DMS114 treated with DMSO at 0.1 percent for 48 hours (cell line): ENCODE measurements around the gene TUFT1.
"Not testable (repeated sequence)": the region's sequence is repeated elsewhere in the genome, so short reads cannot be mapped to it uniquely, and the experiment has no call there.

Source experiments
- DNase-seq: peaks from one replicate; lab custom pipeline; 2025; ENCODE audit not compliant: unreplicated experiment; lab: John Stamatoyannopoulos, UW

The TUFT1 gene

DNA sequence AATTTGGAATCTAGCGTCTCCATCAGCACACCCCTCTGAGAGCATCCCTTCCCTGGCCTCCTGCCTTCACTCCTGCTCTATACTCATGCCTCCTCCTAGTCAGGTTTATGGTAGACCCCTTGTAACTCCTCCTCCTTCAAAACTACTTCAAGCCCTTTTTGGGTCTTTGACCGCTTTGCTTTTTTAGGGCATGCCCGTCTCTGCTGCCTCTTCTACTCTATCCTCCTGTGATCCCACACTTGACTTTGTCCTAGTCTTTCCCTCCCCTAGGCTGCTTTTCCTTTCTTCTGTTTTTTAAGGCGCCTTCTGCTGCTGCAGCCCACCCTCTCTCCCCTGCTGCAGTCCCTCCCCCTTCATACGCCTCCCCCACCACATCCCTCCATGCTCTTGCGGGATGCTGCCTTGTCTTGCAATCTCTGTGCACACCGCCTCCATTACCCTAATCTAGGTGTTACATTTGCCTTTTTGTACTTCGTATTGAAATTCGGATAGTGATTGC, 73.2 kb downstream of the TUFT1 start:
- DNase-seq: no peak

DNA sequence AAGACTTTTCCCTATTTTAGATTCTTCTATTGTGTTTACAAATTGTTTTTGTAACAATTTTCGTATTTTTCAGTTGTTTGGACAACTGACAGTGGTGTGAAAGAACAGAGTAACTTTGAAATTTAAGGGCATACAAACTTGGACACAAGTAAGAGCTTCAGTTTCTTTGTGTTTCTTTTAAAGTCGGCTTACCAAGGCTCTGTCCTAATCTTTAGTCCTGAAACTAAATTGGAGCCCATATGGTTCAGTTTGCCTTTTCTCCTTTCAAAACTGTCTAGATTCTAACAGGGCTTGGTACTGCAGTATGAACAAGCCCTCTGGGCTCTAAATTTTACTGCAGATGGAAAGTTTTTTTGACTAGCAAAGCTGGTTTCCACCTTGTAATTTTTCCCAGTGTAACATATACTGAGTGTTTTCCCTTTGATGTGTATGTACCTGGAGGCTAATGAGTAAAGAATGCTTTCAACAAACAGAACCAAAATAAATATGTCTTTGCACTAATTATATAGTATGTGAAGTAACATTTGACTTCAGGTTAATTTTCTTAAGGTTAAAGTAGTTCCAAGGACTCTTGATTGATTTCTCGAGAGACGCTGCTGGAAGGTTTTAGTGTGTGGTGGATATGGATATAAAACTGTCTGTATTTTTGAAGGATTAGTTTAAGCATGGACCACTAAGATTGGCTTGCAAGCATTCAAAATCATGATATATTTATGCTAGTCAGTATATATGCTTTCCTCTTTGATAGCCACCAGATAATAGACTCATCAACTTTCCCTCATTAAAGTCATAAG, 75.8 kb downstream of the TUFT1 start:
- no peak for DNase-seq

DNA sequence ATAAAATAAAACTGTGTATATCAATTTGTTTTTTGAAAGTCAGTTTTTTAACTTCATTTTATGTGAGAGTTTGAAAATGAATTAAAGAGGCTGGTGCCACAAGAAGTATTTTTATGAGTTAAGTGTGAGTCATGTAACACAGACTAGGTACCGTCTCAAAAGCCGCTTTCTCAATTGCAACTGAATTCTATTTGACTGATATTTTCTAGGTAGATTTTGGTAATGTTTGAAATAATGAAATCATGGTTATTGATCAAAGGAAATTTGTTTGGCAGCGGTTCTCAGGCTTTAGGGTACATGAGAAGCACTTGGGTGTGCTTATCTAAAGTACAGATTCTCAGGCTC, 76.4 kb downstream of the TUFT1 start:
- no peak for DNase-seq

DNA sequence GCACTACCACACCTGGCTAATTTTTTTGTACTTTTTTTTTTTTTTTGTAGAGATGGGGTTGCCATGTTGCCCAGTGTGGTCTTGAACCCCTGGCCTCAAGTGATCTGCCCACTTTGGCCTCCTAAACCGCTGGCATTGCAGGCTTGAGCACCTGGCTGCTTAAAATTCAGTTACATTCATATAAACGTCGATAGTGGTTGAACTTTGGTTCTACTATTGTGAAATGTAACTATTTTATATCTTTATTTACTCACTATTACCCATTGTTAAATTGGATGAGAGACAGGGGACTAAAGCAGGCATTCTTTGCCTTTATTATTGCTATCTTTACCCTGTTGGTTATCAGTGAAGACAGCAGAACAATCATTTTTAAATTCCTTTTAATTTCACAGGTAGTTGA, 77.9 kb downstream of the TUFT1 start:
- DNase-seq: no peak

DNA sequence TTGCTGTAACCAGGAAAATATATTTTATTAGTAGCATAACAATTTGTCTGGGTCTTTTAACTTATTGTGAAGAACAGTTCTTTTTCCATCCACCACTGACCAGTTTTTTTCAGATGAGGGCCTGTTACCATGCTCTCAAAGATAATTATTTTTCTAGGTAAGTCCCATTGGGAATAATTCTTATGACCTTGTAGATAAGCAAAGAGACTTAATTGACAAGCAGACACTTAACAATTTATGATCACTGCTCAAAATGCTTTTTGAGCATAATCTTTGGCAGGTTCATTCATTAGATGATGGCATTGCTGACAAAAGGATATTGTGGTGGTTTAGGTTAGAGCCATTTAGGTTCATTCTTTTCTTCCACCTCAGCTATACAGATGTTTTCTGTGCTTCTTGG, 78.4 kb downstream of the TUFT1 start:
- DNase-seq: no peak

DNA sequence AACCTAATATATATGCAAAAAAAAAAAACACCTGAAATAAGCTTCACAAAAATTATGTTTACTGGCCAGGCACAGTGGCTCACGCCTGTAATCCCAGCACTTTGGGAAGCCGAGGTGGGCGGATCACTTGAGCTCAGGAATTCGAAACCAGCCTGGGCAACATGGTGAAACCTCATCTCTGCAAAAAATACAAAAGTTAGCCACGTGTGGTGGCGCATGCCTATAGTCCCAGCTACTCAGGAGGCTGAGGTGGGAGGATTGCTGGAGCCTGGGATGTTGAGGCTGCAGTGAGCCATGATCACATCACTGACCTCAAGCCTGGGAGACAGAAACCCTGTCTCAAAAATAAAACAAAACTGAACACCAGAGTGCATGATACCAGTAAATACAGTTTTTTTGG, 78.9 kb downstream of the TUFT1 start:
- not testable (repeated sequence) for DNase-seq

DNA sequence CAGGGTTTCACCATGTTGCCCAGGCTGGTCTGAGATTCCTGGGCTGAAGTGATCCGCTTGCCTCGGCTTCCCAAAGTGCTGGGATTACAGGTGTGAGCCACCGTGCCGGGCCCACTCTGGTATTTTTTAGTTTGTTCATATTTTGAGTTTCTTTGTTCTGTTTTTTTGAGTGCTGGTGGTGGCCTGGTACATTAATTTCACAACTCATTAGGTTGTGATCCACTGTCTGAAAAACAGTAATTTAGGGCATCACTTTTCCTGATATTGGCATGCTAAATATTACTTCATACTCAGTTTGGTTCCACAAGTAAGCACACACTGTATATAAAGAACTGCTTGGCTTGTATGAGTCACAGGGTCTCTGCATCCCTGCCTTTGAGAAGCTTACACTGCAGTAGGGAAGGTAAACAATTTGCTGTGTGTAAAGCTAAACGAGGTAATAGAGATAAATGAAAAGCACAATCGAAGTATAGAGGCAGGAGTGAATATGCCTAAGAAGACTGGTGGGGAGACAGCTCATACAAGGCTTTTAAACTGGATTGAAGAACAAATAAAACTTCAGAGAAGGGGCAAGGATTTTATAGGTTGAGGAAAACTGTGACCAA, 79.5 kb downstream of the TUFT1 start:
- no peak for DNase-seq

DNA sequence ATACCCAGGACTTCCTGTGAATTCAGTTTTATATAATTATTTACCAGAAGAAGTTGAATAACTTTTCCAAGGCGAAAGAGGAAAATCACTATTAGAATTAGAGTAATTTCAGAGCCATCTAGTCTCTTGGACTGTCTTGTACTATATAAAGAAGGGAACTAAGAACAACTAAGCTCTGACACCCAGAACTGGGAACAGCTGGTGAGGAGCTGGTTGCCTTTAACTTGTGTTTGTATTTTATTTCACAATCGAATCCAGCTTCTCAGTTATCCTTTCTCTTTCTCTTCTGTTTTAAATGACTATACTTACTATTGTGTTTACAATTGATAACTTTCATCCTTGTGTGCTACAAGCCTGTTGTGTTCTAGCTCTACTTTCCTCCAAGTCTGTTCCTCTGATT, 80.2 kb downstream of the TUFT1 start:
- no peak for DNase-seq

DNA sequence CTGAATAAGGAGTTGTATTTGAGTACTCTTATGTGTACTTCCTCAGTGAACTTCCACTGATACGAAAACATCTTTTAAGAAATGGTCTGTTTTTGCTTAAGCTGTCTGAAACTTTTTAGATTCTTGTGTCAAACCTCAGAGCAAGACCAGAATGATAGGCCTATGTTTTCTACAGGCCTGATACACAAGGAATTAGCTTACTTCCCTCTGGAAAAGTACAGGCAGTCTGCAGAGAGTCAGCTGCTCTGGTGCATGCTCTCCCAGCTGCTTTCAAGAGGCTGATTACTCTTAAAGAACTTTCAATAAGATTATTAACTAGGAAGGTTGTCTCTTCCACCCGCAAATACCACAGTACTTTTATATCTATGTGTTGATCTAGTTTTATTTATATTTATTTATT, 81.2 kb downstream of the TUFT1 start:
- DNase-seq: no peak

DNA sequence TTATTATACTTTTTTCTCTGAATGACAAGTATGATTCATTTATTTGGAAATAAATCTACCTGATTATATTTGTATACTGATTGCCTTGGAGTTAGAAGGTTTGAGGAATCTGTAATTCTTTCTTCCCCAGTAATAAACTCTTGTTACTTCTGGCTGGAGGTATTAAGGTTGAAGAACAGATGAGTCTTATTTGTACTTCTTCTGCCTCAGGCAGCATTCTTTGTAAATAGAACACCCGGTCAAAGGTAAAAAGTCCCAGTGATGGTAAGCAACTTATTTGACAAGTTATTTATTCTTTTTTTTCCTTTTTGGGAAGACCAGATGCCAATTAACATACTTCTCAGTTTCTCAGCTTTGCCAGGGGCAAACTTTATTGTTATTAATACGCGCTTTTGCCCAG, 84.7 kb downstream of the TUFT1 start:
- no peak for DNase-seq

DNA sequence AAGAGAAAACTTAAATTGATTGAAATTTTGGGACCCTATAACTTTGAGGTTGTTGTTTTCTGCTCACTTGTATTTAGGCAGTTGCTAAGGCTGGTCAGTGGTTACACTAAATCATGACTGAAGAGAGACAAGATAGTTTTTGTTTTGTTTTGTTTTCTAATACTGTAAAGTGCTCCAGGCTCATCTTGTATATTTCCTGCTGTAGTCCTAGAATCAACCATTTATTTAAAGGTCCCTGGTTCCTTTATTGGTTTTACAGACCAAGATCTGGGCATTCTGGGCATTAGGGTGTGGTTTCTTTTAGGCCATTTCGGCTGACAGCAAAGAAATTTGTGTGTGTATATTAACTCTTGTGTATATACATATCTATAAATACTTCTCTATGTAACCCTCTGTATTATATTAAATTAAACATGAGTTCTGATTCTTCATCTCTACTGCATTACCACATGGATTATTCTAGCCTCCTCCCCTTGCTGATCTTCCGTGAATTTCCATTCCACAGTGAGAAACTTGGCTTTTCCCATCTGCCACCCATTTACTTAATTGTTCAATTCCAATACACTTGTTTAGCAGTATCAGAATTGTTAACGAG, 86.7 kb downstream of the TUFT1 start:
- no peak for DNase-seq

DNA sequence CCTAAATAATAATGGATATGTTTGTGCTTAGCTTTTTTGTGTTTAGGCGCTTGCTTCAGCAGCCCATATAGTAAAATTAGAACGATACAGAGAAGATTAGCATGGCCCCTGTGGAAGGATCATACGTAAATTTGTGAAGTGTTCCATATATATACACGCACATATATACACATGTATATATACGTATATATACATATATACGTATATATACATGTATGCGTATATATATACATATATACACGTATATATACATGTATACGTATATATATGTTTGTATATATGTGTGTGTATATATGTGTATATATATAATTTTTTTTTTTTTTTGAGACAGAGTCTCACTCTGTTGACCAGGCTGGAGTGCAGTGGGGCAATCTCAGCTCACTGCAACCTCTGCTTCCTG, 89.2 kb downstream of the TUFT1 start:
- DNase-seq: no peak
